IPS DF 6.9 (cell line): Measurements from ENCODE around the gene BRD9.
"Not testable (repeated sequence)": the region's sequence is repeated elsewhere in the genome, so short reads cannot be mapped to it uniquely, and the experiment has no call there.

Experiments used
- DNase-seq: peaks from one replicate; pipeline ENCODE4 v3.0.0-alpha.2; 2013; ENCODE audit warnings: low read depth, low spot score
- H3K27ac ChIP-seq: one replicate; pipeline ENCODE4 v1.5.1; 2013; ENCODE audit warnings: low read length, control low read depth
- H3K27me3 ChIP-seq: 2 replicates; pipeline ENCODE4 v1.6.1; 2013; ENCODE audit warnings: mild to moderate bottlenecking, low read length; ENCODE audit not compliant: control insufficient read depth, insufficient read depth
- H3K36me3 ChIP-seq: 2 replicates; pipeline ENCODE4 v1.6.1; 2013; ENCODE audit warnings: low read length; ENCODE audit not compliant: control insufficient read depth, insufficient read depth
- H3K4me1 ChIP-seq: 2 replicates; pipeline ENCODE4 v1.6.1; 2013; ENCODE audit warnings: low read length; ENCODE audit not compliant: control insufficient read depth, insufficient read depth
- H3K4me3 ChIP-seq: 2 replicates; pipeline ENCODE4 v1.5.1; 2013; ENCODE audit warnings: mild to moderate bottlenecking, low read length
- H3K9me3 ChIP-seq: 2 replicates; pipeline ENCODE4 v1.6.1; 2013; ENCODE audit warnings: low read length, inconsistent platforms; ENCODE audit not compliant: control insufficient read depth, insufficient read depth
- WGBS: extraction: QIAGEN DNeasy Blood & Tissue Kit; methylation state at CpG from one replicate; pipeline ENCODE4 v1.1.7; 2013; ENCODE audit warnings: mixed read lengths, missing lambda C conversion rate; ENCODE audit not compliant: insufficient read length, insufficient coverage; 5-methylcytosine and 5-hydroxymethylcytosine counted together

The BRD9 gene

DNA sequence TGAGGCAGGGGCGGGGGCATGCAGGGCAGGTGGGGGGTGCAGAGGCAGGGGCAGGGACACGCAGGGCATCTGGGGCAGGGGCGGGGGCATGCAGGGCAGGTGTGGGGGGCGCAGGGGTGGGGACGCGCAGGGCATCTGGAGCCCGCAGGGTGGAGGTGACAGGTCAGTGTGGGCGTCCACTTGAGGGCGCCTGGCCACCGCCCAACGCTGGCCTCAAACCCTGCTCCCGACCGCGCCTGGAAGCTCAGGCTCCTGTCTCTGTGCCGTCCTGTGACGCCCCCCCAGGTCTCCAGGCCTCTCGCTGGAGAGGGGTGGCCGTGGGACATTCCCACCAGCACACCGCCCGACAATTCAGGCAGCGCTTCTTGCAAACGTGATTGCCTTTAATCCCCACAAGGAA, 48.7 kb downstream of the BRD9 start:
- H3K9me3 ChIP-seq, H3K27ac ChIP-seq, H3K4me1 ChIP-seq, H3K36me3 ChIP-seq, DNase-seq, H3K27me3 ChIP-seq, H3K4me3 ChIP-seq: not testable (repeated sequence)
- WGBS = no CpG with 5 or more reads among the region's 22 CpGs

DNA sequence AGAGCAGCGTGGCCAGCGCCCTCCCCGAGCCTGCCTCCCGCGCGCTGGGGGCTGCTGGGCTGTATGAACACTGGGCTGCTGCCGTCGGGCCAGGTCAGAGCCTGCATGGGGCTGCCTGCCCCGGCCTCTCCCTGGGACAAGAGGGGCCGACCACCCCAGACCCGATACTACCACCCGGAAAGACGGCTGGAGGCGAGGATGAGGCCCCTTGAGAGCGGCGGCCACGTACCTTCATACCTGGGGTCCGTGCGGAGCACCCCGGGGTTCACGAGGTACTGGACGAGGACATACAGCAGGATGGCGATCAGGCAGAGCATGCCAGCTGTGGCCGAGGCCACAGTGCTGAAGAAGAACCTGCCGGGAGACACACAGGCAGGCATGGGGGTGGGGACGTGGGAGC, 49.2 kb downstream of the BRD9 start:
- no CpG with 5 or more reads among the region's 26 CpGs for WGBS
- H3K9me3 ChIP-seq, DNase-seq, H3K27me3 ChIP-seq, H3K36me3 ChIP-seq, H3K4me1 ChIP-seq, H3K4me3 ChIP-seq, H3K27ac ChIP-seq: not testable (repeated sequence)

DNA sequence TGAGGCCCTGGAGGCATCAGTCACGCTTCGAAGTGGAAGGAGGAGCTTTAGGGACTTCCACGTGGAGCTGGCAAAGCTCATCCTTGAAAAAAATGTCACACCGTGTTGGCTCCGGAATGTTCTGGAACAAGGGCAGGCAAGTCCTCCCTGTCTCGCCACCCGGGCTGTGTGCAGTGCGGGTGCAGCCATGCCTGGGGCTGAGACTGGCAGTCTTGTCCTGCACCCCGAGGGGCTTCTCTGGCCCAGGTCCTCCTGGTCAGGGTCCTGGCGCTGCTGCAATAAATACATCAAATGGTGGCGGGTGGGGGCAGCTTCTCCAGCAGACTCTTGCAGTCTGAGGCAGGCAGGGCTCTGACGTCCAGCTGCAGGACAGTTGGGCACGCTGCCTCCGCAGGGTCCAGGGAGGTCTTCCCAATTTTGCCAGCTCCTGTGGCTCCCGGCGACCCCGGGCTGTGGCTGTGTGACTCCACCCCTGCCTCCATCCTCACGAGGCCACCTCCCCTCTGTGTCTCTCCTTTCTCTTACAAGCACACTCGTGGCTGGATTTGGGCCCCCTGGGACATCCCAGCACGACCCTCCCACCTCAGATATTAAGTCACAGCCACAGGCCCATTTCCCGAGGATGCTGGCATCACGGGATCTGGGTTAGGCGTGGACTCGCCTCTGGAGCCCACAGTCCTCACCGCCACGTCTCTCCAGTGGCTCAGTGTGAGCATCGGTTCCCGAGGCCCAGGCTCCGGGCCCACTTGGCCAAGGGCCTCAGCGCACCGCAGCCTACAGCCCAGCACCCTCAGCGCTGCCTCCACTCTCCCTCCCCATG, 50.0 kb downstream of the BRD9 start:
- H3K4me3 ChIP-seq, H3K27ac ChIP-seq, DNase-seq, H3K27me3 ChIP-seq, H3K9me3 ChIP-seq, H3K36me3 ChIP-seq, H3K4me1 ChIP-seq: not testable (repeated sequence)
- no CpG with 5 or more reads among the region's 32 CpGs for WGBS

DNA sequence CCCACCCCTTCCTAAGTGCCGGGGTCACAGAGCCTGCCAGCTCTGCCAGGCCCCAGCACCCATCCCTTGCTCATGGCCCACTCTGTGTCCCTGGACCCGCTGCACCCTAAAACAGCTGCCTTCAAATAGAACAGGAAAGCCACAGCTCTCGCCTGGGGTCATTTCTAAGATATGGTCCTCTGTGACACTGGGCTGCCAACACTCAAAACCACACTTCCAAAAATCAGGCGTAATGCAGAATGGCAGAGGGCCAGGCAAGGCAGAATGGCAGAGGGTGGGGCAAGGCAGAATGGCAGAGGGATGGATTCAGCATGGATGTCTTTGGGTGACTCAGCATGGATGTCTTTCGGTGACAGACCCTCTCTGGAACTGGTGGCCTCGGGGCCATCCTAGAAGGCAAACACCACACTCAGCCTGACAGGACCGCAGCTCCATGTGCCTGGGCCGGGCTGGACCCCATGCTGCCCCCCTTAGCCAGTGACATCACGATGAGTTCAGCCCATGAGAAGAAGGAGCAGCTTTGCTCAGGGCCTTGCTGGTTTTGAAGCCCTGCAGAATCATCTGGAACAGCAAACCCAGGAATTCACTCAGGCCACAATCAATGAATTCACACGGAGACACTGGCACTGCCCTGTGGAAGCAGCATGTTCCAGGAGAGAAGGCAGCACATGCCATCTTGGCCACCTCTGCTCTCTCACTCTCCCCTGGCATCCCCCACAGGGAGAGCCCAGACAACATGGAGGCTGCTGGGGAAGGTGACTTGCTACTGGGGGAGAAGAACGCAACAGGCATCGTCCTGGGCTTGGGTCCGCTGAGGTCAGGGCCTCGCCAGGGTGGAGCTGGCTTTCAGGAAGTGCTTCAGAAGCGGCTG, 50.8 kb downstream of the BRD9 start:
- WGBS = no CpG with 5 or more reads among the region's 15 CpGs
- H3K9me3 ChIP-seq, H3K27ac ChIP-seq, H3K4me1 ChIP-seq, H3K36me3 ChIP-seq, DNase-seq, H3K4me3 ChIP-seq, H3K27me3 ChIP-seq: not testable (repeated sequence)

DNA sequence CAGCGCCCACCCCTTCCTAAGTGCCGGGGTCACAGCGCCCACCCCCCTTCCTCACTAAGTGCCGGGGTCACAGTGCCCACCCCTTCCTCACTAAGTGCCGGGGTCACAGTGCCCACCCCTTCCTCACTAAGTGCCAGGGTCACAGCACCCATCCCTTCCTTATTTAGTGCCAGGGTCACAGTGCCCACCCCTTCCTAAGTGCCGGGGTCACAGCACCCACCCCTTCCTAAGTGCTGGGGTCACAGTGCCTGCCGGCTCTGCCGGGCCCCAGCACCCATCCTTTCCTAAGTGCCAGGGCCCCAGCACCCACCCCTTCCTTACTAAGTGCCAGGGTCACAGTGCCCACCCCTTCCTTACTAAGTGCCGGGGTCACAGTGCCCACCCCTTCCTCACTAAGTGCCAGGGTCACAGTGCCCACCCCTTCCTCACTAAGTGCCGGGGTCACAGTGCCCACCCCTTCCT, 51.6 kb downstream of the BRD9 start:
- not testable (repeated sequence) for H3K4me3 ChIP-seq, H3K27ac ChIP-seq, H3K4me1 ChIP-seq, H3K36me3 ChIP-seq, H3K27me3 ChIP-seq, DNase-seq, H3K9me3 ChIP-seq
- WGBS = no CpG with 5 or more reads among the region's 10 CpGs

DNA sequence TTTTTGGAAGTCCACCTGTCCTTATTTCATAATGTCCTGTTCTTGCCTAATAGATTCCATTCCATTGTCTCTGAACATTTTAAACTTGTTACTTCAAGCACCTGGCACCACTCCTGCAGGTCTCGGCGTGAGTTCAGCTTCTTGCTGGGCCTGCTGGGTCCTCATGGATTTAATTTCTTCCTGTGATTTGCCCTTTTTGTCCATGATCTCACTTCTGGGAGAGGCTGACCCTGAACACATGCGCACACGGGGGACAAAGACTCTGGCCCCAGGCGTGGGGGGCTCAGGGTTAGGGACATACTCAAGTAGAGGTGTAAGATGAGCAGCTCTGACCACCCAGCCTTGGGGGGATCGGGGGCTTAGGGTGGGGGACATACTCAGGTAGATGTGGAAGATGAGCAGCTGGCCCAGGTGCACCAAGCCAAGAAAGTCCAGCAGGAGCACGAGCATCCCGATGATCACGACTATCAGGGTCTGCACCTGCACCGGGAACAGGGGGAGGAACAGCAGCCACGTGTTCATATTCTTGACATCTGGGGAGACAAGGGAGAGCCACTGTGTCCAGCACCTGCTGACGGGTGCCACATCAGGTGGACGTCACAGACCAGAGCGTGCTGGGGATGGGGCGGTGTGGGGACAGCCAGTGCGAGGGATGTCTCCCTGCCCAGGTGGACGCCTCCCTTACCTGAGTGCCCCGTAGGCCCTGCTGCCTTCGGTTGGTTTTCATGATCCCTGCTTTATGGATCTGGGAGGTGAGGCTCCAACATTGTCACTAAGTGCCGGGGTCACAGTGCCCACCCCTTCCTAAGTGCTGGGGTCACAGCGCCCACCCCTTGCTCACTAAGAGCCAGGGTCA, 52.3 kb downstream of the BRD9 start:
- not testable (repeated sequence) for H3K36me3 ChIP-seq, H3K27me3 ChIP-seq, H3K4me3 ChIP-seq, H3K9me3 ChIP-seq, DNase-seq, H3K4me1 ChIP-seq, H3K27ac ChIP-seq
- no CpG with 5 or more reads among the region's 21 CpGs for WGBS

DNA sequence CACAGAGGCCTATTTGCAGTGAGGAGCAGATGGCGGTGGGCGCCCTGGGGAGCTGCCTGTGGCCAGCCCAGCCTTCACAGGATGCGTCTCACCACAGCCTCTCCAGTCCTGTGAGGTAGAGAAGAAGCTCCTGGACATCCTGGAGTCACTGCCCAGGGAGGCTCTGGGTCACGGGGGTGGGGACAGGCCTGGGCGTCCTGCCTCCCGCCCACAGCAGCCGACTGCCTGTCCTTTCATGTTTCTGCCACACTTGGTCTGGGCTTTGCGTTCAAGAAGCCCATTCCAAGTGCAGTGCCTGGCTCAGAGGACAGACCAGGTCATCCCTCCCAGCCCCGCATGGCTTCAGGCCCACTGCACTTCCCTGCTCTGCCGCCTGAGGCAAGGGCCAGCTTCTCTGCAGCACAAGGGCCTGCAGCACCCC, 54.2 kb downstream of the BRD9 start:
- no CpG with 5 or more reads among the region's 10 CpGs for WGBS

DNA sequence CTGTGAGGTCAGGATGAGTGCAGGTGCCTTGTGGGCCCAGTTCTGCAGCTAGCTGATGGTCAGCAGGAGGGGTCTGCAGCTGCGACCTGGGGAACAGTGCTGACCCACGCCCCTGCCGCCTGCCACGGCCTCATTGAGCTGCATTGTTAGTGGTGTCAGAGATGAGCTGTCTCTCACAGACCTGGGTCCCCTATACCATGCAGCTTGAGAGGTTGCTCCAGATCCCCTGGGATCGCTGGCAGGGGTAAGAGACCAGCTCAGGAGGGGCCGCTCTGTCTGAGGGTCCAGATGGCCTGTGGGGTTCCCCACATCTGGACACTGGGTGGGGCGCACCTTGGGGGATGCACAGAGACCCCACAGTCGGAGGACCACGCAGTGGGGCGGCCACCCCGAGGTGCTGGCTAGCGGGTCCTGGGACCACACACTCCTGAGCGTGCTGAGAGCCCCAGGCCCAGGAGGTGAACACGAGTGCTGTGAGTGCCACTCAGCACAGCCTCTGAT, 54.9 kb downstream of the BRD9 start:
- DNase-seq, H3K36me3 ChIP-seq, H3K9me3 ChIP-seq, H3K4me1 ChIP-seq, H3K27ac ChIP-seq, H3K27me3 ChIP-seq, H3K4me3 ChIP-seq: not testable (repeated sequence)
- no CpG with 5 or more reads among the region's 14 CpGs for WGBS

More for the DNA sequence above, 54.2 kb downstream of the BRD9 start:
- not testable (repeated sequence) for H3K36me3 ChIP-seq, H3K9me3 ChIP-seq, H3K27me3 ChIP-seq, DNase-seq, H3K4me3 ChIP-seq, H3K4me1 ChIP-seq, H3K27ac ChIP-seq

DNA sequence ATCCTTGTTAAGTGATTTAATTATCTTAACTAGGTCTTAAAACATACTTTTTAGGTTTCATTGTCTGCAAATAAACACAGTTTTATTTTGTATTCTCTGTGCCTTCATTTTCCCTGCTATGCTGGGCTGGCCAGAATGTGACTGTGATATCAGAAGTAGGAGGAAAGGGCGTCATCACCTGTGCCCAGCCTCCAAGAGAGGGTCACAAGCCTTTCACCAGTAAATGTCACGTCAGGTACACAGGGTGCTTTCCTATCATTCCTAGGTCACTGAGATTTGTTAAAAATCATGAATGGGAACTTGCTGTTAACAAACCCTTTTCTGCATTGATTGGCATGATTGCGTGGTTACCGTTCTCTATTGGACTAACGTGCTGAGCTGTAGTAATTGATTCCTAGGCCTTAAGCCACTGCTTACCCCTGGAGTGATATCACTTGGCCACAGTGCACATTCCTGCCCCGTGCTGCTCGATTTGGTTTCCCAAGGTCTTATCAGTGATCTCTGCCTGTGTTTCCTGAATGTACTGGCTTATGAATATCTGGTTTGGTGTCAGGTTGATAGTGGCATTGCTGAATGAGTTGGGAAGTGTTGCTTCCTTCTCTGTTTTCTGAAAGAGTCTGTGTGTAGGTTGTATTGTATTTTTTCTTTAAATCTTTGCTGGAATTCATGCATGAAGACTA, 56.5 kb downstream of the BRD9 start:
- not testable (repeated sequence) for H3K36me3 ChIP-seq, DNase-seq, H3K9me3 ChIP-seq, H3K4me3 ChIP-seq, H3K27me3 ChIP-seq, H3K4me1 ChIP-seq, H3K27ac ChIP-seq
- no CpG with 5 or more reads among the region's 7 CpGs for WGBS
